ENCODE data around the gene SEPTIN12. TPM values are rescaled to one million over a fixed set of nuclear protein-coding genes. Genes with fewer than 3 reads are reported as not detected.
A peak's percentile ranks its signal among the peaks of the same experiment; 100 is the strongest.

Gene SEPTIN12
- total and polyA plus RNA-seq, 8 donors, result 1.4 TPM; not detected in 7

DNA sequence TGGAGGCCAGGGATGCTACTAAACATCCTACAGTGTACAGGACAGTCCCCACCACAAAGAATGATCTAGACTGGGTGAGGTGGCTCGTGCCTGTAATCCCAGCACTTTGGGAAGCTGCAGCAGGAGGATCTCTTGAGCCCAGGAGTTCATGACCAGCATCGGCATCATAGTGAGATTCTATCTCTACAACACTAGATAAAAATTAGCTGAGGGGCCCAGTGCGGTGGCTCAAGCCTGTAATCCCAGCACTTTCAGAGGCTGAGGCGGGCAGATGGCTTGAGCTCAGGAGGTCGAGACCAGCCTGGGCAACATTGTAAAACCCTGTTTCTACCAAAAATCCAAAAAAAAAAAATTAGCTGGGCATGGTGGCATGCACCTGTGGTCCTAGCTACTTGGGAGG lies 15.8 kb downstream of the SEPTIN12 start:
- ATAC-seq, result no peak
- no peak for FAIRE-seq
- DNase-seq, result no peak
- TF ChIP-seq, protein P1, sequence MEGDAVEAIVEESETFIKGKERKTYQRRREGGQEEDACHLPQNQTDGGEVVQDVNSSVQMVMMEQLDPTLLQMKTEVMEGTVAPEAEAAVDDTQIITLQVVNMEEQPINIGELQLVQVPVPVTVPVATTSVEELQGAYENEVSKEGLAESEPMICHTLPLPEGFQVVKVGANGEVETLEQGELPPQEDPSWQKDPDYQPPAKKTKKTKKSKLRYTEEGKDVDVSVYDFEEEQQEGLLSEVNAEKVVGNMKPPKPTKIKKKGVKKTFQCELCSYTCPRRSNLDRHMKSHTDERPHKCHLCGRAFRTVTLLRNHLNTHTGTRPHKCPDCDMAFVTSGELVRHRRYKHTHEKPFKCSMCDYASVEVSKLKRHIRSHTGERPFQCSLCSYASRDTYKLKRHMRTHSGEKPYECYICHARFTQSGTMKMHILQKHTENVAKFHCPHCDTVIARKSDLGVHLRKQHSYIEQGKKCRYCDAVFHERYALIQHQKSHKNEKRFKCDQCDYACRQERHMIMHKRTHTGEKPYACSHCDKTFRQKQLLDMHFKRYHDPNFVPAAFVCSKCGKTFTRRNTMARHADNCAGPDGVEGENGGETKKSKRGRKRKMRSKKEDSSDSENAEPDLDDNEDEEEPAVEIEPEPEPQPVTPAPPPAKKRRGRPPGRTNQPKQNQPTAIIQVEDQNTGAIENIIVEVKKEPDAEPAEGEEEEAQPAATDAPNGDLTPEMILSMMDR (IDR thresholded peaks at IDR 0.05), result no peak
- H3K9me3 ChIP-seq, result no peaks in the 10 kb centered on the region
- no peaks in the 10 kb centered on the region for H3K27me3 ChIP-seq
- no peak overlapping the region for H3K27ac ChIP-seq
- 80 to 82% methylated on average over 5 of the region's 5 CpGs for WGBS, 2 donors
- intact Hi-C loops (cut with DNase I), result no loop called here
- peaks cover 0 to 6% (median 0%) of the 10 kb centered on the region in 3 donors for H3K4me1 ChIP-seq
- no peak overlapping the region for H3K4me3 ChIP-seq
- H3K36me3 ChIP-seq, result no peaks in the 10 kb centered on the region

GRCh38 chr16:4771646-4772045 lies 16.5 kb downstream of the SEPTIN12 start:
- Histone ChIP-seq H3K27me3 (no peaks in the 10 kb centered on the region), H3K4me1 (peaks cover 0 to 7% (median 0%) of the 10 kb centered on the region in 3 donors), H3K4me3 (no peak overlapping the region), H3K9me3 (no peaks in the 10 kb centered on the region), H3K36me3 (no peaks in the 10 kb centered on the region), H3K27ac (no peak overlapping the region)
- no peak for DNase-seq
- intact Hi-C loops (cut with DNase I), result no loop called here
- WGBS, 2 donors, result 76 to 80% methylated on average over 3 of the region's 3 CpGs
- no peak for FAIRE-seq
- TF ChIP-seq, protein P1 (IDR thresholded peaks at IDR 0.05), result no peak
- ATAC-seq, result no peak

- Histone ChIP-seq H3K36me3 (no peaks in the 10 kb centered on the region), H3K4me1 (peaks cover 0 to 18% (median 12%) of the 10 kb centered on the region in 3 donors), H3K27me3 (no peaks in the 10 kb centered on the region), H3K9me3 (no peaks in the 10 kb centered on the region), H3K4me3 (peak overlapping the region in 2 of 4 donors; percentile 38 to 93), H3K27ac (peak overlapping the region in 1 of 4 donors; percentile 87)
- TF ChIP-seq, protein P1 (IDR thresholded peaks at IDR 0.05), result no peak
- intact Hi-C loops (cut with DNase I), result no loop called here
- no peak for DNase-seq
- WGBS, 2 donors, result 43 to 44% methylated on average over 7 of the region's 7 CpGs
- FAIRE-seq, result no peak
- ATAC-seq, result no peak
Observed at GRCh38 chr16:4769306-4769638, 18.9 kb downstream of the SEPTIN12 start.

GRCh38 chr16:4768549-4769305 lies 19.4 kb downstream of the SEPTIN12 start:
- Histone ChIP-seq H3K27me3 (no peaks in the 10 kb centered on the region), H3K9me3 (no peaks in the 10 kb centered on the region), H3K27ac (peak overlapping the region; percentile 72 to 89 (median 82)), H3K4me3 (peak overlapping the region; percentile 37 to 93 (median 62)), H3K36me3 (no peaks in the 10 kb centered on the region), H3K4me1 (peaks cover 0 to 18% (median 12%) of the 10 kb centered on the region in 3 donors)
- peak; percentile 90 to 95 (median 91) for ATAC-seq
- no peak for FAIRE-seq
- DNase-seq, result peak; percentile 95 to 98 (median 97)
- intact Hi-C loops (cut with DNase I), result no loop called here
- WGBS, 2 donors, result 2 to 3% methylated on average over 48 of the region's 48 CpGs
- TF ChIP-seq, protein P1 (IDR thresholded peaks at IDR 0.05), result no peak

Data from pancreas (tissue), 10 donors.